OCI-LY1 (cell line): ENCODE data around the gene ARHGAP11B.
"Not testable (repeated sequence)": the region's sequence is repeated elsewhere in the genome, so short reads cannot be mapped to it uniquely, and the experiment has no call there.

Experiments used
- H2AFZ ChIP-seq: fragments of 200-600 bp; sonication (generic), shearing (Covaris generic); 2 replicates; pipeline ENCODE4 v1.6.0; 2014; ENCODE audit warnings: antibody characterized with exemption, mild to moderate bottlenecking, low read length
- H3F3A ChIP-seq: fragments of 200-600 bp; sonication (generic), shearing (Covaris generic); 2 replicates; pipeline ENCODE4 v1.6.0; 2014; ENCODE audit warnings: mild to moderate bottlenecking, antibody characterized with exemption, low read length, moderate library complexity; ENCODE audit not compliant: insufficient read depth
- H3K27ac ChIP-seq: fragments of 200-600 bp; sonication (generic); 2 replicates; pipeline ENCODE4 v1.5.1; 2014; ENCODE audit warnings: low read length, mixed run types, mild to moderate bottlenecking, low read depth; ENCODE audit not compliant: poor library complexity, severe bottlenecking
- H3K27me3 ChIP-seq: fragments of 200-600 bp; sonication (generic); 2 replicates; pipeline ENCODE4 v1.6.0; 2014; ENCODE audit warnings: antibody characterized with exemption, mild to moderate bottlenecking, low read length, moderate library complexity; ENCODE audit not compliant: insufficient read depth
- H3K36me3 ChIP-seq: fragments of 200-600 bp; sonication (generic); 2 replicates; pipeline ENCODE4 v1.6.1; 2014; ENCODE audit warnings: mild to moderate bottlenecking, antibody characterized with exemption, low read length, moderate library complexity, mixed read lengths; ENCODE audit not compliant: insufficient read depth
- H3K4me1 ChIP-seq: fragments of 200-600 bp; sonication (generic); 2 replicates; pipeline ENCODE4 v1.5.1; 2014; ENCODE audit warnings: mild to moderate bottlenecking, low read length, moderate library complexity; ENCODE audit not compliant: insufficient read depth, severe bottlenecking
- H3K4me2 ChIP-seq: fragments of 200-600 bp; sonication (generic), shearing (Covaris generic); 2 replicates; pipeline ENCODE4 v1.6.1; 2014; ENCODE audit warnings: low read length
- H3K4me3 ChIP-seq: fragments of 200-600 bp; sonication (generic); 2 replicates; pipeline ENCODE4 v1.5.1; 2014; ENCODE audit warnings: low read length, low read depth, mild to moderate bottlenecking, mixed read lengths; ENCODE audit not compliant: poor library complexity, severe bottlenecking
- H3K79me2 ChIP-seq: fragments of 200-600 bp; shearing (Covaris generic); 2 replicates; pipeline ENCODE4 v1.6.1; 2016; ENCODE audit warnings: mixed run types, low read length, mixed read lengths; ENCODE audit not compliant: insufficient read depth
- H3K9ac ChIP-seq: fragments of 200-600 bp; sonication (generic), shearing (Covaris generic); 2 replicates; pipeline ENCODE4 v1.6.1; 2014; ENCODE audit warnings: mild to moderate bottlenecking, low read length, mixed read lengths
- H3K9me2 ChIP-seq: fragments of 200-600 bp; sonication (generic), shearing (Covaris generic); 2 replicates; pipeline ENCODE4 v1.6.1; 2014; ENCODE audit warnings: low read depth, mild to moderate bottlenecking, low read length, mixed read lengths
- H3K9me3 ChIP-seq: fragments of 200-600 bp; shearing (Covaris generic); 2 replicates; pipeline ENCODE4 v1.6.1; 2014; ENCODE audit warnings: low read length, mixed read lengths
- H4K20me1 ChIP-seq: fragments of 200-600 bp; sonication (generic), shearing (Covaris generic); 2 replicates; pipeline ENCODE4 v1.6.0; 2016; ENCODE audit warnings: mild to moderate bottlenecking, low read length; ENCODE audit not compliant: insufficient read depth

ARHGAP11B gene

DNA sequence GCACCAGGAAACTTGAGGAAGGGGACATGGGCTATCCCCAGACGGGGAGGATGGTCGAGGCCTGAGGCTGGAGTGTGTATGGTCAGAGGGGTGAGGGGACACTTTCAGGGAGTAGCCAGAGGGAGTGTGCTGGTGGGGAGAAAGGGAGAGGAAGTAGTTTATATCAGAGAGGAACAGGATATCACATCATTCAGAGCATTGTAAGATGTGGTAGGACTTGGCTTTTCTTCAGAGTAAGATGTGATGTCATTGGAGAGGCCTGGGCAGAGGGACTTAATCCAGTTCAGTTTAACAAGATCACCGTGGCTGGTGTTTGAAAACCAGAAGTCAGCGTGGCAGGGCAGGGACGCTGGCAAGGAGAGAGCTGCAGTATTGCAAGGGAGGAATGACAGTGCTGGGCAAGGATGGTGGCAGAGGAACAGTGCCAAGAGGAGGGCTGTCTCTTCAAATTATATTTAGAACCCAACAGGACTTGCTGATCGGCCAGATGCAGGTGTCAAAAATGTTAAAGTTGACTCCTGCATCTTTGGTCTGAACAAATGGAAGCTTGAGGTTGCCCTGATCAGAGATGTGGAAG, 59.9 kb downstream of the ARHGAP11B start:
- H3K27ac ChIP-seq, H3K27me3 ChIP-seq, H3K36me3 ChIP-seq, H3K4me1 ChIP-seq, H4K20me1 ChIP-seq, H3K79me2 ChIP-seq, H3K9ac ChIP-seq, H2AFZ ChIP-seq, H3K4me3 ChIP-seq, H3K9me3 ChIP-seq, H3K9me2 ChIP-seq, H3F3A ChIP-seq, H3K4me2 ChIP-seq: not testable (repeated sequence)

DNA sequence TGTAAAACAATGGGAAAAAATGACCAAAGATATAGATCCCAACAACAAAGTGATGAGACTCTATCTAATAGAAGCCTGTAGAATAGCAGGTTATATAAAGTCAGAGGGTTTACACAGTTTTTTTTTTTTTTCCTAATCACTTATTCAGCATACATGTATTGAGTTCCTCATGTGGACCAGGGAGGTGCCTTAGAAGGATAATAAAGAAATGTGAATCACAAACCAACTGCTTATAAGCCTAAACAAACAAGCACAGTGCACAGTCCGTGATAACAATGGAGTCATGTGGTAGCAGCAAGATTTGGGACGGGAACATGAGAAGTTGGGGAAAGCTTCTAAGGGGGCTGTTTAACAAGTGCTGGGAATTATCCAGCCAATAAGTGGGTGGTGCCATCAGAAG, 60.7 kb downstream of the ARHGAP11B start:
- H3K27me3 ChIP-seq, H3K79me2 ChIP-seq, H3K4me2 ChIP-seq, H3K9ac ChIP-seq, H3K36me3 ChIP-seq, H4K20me1 ChIP-seq, H3K9me3 ChIP-seq, H3K9me2 ChIP-seq, H3F3A ChIP-seq, H2AFZ ChIP-seq, H3K27ac ChIP-seq, H3K4me3 ChIP-seq, H3K4me1 ChIP-seq: not testable (repeated sequence)
